HG02610 (cell line): Measurements from ENCODE around the gene ENTPD8.
A peak's percentile ranks its signal among the peaks of the same experiment; 100 is the strongest.
"Not testable (repeated sequence)": the region's sequence is repeated elsewhere in the genome, so short reads cannot be mapped to it uniquely, and the experiment has no call there.

Experiments
- ATAC-seq: cut with Tn5 transposase; IDR thresholded peaks from one replicate; pipeline ENCODE4 v1.9.1; 2021; ENCODE audit warnings: mild to moderate bottlenecking, moderate library complexity; ENCODE audit not compliant: unreplicated experiment

Gene ENTPD8

GRCh38 chr9:137459601-137460362 is 18.6 kb upstream of the ENTPD8 start:
- ATAC-seq = no peak

DNA sequence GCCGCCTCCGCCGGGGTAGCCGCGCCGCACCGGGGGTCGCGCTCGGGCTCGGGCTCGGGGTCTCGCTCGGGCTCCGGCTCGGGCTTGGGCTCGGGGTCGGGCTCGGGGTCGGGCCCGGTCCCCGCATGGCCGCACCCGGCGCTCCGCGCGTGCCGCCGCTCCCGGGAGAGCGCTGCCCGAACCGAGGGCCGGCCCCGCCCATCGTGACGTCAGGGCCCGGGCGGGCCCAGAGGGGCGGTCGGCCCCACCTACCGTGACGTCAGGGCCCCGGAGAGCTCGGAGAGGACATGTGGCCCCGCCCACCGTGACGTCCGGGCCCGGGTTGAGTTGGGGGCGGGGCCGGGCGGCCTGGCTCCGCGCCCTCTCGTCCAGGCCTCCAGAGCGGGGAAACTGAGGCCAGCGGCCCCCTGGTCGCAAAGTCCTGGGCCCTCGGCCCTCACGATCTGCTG is 18.0 kb upstream of the ENTPD8 start, which contains the start of gene NSMF:
NSMF (minus strand) TSS at position 183 of the 449 bp plus-strand sequence. CDS start 232 bp downstream, outside the sequence.
- ATAC-seq = peak; percentile 72

DNA sequence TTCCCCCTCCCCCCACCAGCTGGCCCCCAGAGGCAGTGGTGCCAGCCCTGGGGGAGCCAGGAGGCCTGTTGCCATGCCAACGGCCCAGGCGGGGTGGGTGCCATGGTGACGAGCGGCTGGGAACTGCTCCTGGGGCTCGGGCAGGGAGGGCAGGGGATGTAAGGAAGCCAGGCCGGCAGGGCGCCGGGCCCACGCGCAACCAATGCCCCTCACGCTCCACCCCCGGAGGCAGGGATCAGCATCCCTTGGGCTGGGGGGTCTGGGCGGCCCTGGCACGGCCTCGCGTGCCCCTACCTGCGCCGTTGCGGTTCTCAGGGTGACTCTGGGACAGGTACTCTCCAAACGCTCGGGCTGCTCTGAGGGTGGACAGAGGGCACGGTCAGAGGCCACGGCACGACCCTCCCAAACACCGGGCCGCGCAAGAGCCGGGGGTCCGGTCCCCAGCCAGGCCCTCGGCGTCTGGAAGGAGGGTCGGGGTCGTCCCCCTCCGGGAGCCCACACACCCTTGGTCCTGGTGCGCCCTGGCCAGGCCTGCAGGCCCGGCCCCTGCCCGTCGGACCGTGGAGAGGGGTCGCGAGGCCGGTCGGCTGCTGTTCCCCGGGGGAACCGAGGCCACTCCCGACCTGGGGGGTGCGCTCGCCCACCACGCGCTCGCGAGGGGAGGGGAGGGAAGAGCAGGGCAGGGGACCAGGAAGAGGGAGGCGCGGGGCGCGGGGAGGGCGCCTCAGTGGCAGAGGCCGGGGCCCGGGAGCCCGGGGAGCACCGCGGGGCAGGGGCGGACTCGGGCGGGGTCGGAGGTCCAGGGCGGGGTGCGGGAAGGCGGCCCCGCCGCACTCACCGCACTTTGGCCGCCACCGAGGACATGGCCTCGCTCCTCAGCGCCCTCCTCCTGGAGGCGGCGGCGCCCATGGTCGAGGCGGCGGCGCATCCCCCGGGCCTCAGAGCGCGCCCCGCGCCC is 17.3 kb upstream of the ENTPD8 start:
- peak; percentile 5 for ATAC-seq

- ATAC-seq = no peak
Observed at GRCh38 chr9:137457406-137458193, 16.4 kb upstream of the ENTPD8 start.

DNA sequence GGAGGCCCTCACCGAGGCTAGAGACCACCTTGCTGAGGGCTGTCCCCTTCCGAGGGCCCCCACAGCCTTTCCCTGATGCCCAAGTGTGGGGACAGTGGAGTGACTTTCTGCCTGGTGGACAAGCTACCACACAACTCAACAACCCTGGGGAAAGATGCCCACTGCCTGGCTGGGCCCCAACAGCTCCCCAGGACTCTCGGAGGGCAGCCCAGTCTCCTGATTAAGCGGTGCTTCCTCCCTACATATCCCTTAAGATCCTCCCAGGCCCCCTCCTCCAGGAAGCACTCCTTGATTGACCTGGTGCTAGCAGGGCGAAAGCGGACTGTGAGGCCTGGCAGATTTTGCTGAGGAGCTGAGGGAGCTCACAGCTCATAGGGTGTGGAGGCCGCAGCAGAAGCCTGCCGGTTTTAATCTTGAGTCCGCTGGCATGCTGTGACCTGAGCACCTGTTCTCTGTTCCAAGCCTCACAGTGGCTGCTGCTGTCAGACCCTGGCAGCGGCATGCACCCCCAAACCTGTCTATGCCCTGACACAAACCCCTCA is 15.8 kb upstream of the ENTPD8 start:
- no peak for ATAC-seq

- no peak for ATAC-seq
Observed at GRCh38 chr9:137456061-137456863, 15.1 kb upstream of the ENTPD8 start.

DNA sequence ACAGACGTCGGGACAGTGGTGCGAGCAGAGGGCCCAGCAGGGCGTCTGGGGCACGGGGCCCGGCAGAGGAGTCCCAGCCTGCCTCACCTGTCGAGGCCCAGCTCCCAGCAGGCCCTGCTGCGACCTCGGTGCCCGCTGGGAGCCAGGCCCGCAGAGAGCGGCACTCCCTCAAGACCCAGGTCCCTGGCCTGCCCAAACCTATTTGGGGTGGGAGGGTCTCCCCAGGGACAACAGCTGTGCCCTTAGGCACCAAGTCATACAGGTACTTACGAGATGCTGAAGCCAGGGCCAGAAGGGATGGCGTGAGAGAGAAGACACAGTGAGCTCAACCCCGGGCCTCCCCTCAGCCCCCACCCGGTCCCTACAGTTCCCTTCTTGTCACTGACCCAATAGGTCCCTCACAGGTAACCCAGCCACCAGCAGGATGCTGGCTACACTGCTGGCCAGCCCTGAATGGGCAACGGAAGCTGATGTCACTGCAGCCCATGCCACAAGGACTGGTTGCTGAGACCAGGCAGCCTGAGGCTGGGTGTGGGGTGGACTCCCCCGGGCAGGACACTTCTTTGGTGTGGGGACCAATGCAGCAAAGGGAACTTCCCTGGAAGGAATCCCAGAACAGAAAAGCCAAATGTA is 14.3 kb upstream of the ENTPD8 start:
- no peak for ATAC-seq

- ATAC-seq = no peak
Observed at GRCh38 chr9:137454597-137455358, 13.6 kb upstream of the ENTPD8 start.

DNA sequence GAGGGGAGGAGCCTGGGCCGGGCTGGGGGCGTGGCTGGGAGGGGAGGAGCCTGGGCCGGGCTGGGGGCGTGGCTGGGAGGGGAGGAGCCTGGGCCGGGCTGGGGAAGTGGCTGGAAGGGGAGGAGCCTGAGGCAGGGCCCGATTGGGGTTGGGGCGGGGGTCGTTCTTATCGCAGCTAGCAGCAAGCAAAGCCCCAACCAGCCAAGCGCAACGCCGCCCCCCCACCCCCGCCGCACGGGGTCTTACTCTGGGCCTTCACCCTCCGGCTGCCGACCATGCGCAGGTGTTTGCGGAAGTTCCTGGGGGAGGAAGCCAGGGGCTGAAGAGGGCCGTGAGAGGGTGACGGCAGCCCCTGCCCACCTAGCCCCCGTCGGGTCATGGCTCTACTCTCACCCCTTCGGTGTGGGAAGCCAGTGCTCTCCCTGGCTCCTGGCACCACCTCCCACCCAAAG is 13.0 kb upstream of the ENTPD8 start:
- no peak for ATAC-seq

- peak; percentile 50 for ATAC-seq
Observed at GRCh38 chr9:137453643-137454081, 12.5 kb upstream of the ENTPD8 start.

DNA sequence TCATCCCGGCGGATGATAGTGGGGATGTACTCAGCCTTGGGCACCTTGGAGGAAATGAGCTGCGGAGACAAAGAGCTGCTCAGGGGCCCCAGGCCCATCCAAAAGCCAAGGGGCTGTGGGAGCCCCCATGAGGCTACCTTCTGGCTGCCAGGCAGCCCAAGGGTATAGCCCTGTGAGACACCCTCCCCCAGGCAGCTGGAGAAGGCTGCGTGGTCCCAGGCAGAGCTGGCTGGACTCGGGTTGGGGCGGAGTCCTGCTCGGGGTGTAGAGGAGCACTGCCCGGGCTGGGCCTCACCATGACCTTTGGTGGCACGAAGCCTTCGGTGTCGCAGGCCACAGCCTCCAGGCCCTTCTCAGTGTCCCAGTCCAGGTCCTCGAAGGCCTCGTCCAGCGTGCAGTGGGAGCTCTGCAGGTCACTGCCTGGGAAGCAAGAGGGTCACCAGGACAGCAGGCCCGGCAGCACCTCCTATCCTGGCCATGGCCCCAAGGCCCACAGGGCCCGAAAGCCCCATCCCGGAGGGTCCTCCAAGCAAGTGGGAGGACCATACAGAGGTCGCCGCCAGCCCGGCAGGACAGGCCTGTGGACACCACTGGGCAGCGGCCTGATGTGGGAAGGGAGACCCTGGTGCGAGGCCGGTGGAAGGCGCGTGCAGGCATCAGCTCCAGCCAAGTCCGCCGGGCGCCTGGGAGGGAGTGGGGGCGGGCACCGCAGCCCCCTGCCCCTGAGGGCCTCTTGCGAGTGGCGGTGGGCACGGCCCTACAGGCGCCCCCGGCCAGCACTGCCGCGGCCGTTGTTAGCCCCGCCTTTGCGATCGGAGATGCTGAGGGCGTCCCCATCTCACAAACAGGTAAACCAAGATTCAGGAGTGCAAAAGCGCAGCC is 11.8 kb upstream of the ENTPD8 start:
- ATAC-seq = no peak

DNA sequence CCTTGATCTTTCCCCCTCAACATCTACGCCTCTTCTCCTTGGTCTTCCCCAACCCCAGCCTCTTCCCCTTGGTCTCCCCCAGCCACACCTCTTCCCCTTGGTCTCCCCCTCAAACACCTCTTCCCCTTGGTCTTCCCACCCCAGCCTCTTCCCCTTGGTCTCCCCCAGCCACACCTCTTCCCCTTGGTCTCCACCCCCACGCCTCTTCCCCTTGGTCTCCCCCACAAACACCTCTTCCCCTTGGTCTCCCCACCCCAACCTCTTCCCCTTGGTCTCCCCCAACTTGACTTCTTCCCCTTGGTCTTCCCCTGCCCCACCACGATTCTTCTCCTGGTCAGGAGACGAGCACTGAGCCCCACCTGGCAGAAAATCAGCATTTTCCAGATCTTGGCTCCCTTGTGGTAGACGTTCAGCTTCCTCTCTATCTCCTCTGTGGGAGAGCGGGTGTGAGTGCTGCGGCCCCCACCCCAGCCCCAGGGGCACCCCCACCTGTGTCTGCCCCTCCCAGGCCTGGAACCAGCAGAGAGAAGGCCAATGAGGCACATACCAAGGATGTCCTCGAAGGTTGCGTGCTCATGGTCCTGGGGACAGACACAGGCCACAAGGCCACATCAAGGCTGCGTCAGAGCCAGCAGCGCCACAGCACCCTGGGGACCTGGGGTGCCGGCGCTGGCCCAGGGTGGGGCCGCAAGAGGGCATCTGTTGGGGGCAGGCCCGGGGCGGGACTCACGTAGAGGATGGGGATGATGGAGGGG is 11.0 kb upstream of the ENTPD8 start:
- no peak for ATAC-seq

DNA sequence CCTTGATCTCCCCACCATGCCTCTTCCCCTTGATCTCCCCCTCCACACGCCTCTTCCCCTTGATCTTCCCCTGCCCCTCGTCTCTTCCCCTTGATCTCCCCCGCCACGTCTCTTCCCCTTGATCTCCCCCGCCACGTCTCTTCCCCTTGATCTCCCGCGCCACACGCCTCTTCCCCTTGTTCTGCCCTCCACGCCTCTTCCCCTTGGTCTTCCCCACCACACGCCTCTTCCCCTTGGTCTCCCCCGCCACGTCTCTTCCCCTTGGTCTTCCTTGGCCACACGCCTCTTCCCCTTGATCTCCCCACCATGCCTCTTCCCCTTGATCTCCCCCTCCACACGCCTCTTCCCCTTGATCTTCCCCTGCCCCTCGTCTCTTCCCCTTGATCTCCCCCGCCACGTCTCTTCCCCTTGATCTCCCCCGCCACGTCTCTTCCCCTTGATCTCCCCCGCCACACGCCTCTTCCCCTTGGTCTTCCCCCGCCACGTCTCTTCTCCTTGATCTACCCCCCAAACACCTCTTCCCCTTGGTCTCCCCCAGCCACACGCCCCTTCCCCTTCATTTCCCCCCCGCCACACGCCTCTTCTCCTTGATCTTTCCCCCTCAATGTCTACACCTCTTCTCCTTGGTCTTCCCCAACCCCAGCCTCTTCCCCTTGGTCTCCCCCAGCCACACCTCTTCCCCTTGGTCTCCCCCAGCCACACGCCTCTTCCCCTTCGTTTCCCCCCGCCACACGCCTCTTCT is 10.3 kb upstream of the ENTPD8 start:
- ATAC-seq = not testable (repeated sequence)

- not testable (repeated sequence) for ATAC-seq
Observed at GRCh38 chr9:137450539-137451222, 9.5 kb upstream of the ENTPD8 start.

DNA sequence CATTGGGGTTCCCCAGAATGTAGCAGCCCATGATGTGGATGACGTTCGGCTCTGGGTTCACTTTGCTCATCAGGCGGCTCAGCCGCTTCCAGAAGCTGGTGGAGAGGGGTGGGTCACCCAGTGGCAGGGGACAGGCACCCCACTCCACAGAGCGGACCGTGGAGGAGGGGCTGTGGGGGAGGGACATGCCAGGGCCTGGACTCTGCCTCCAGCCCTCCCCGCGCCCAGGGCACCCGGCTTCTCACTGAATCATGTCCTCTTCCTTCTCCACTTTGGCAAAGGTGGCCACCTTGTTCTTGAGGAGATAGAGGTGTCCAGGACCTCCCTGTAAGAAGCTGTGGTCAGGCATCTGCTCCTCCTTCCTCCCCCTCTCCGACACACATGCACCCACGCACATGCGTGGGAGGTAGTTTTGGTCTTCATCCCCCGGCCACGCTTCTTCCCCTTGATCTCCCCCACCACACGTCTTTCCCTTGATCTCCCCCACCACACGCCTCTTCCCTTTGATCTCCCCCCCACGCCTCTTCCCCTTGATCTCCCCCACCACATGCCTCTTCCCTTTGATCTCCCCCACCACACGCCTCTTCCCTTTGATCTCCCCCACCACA is 8.9 kb upstream of the ENTPD8 start:
- no peak for ATAC-seq
